ENCODE measurements around the gene OR6N2. TPM values are rescaled to one million over a fixed set of nuclear protein-coding genes. Genes with fewer than 3 reads are reported as not detected.

The OR6N2 gene
- total RNA-seq, 1 donor from 2014 or later = not detected

GRCh38 chr1:158810311-158810710 is 29.3 kb upstream of the OR6N2 start:
- H3K4me3 Mint-ChIP-seq (ENCODE audit: unreplicated experiment) = no peak overlapping the region
- no peaks in the 10 kb centered on the region for H3K27me3 Mint-ChIP-seq (ENCODE audit: unreplicated experiment)
- no peak for TF ChIP-seq CTCF (IDR thresholded peaks at IDR 0.05; ENCODE audit: partially characterized antibody, unreplicated experiment)
- H3K4me1 Mint-ChIP-seq (ENCODE audit: low read depth, unreplicated experiment) = no peaks in the 10 kb centered on the region
- no peaks in the 10 kb centered on the region for H3K9me3 Mint-ChIP-seq (ENCODE audit: unreplicated experiment)
- no peaks in the 10 kb centered on the region for H3K36me3 Mint-ChIP-seq (ENCODE audit: unreplicated experiment)
- H3K27ac Mint-ChIP-seq (ENCODE audit: unreplicated experiment) = no peak overlapping the region
- no peak for DNase-seq

- Mint-ChIP-seq H3K4me1 (ENCODE audit: low read depth, unreplicated experiment) (no peaks in the 10 kb centered on the region), H3K36me3 (ENCODE audit: unreplicated experiment) (no peaks in the 10 kb centered on the region), H3K9me3 (ENCODE audit: unreplicated experiment) (no peaks in the 10 kb centered on the region), H3K27me3 (ENCODE audit: unreplicated experiment) (no peaks in the 10 kb centered on the region), H3K27ac (ENCODE audit: unreplicated experiment) (no peak overlapping the region), H3K4me3 (ENCODE audit: unreplicated experiment) (no peak overlapping the region)
- TF ChIP-seq CTCF (IDR thresholded peaks at IDR 0.05; ENCODE audit: partially characterized antibody, unreplicated experiment) = no peak
- no peak for DNase-seq
Measured at GRCh38 chr1:158809862-158810261, 28.9 kb upstream of the OR6N2 start.

GRCh38 chr1:158809256-158809655 is 28.3 kb upstream of the OR6N2 start:
- H3K27me3 Mint-ChIP-seq (ENCODE audit: unreplicated experiment) = no peaks in the 10 kb centered on the region
- H3K4me3 Mint-ChIP-seq (ENCODE audit: unreplicated experiment) = no peak overlapping the region
- H3K27ac Mint-ChIP-seq (ENCODE audit: unreplicated experiment) = no peak overlapping the region
- no peaks in the 10 kb centered on the region for H3K36me3 Mint-ChIP-seq (ENCODE audit: unreplicated experiment)
- DNase-seq = no peak
- no peaks in the 10 kb centered on the region for H3K9me3 Mint-ChIP-seq (ENCODE audit: unreplicated experiment)
- TF ChIP-seq CTCF (IDR thresholded peaks at IDR 0.05; ENCODE audit: partially characterized antibody, unreplicated experiment) = no peak
- H3K4me1 Mint-ChIP-seq (ENCODE audit: low read depth, unreplicated experiment) = no peaks in the 10 kb centered on the region

- Mint-ChIP-seq H3K4me1 (ENCODE audit: low read depth, unreplicated experiment) (no peaks in the 10 kb centered on the region), H3K9me3 (ENCODE audit: unreplicated experiment) (no peaks in the 10 kb centered on the region), H3K27me3 (ENCODE audit: unreplicated experiment) (peaks cover 2% of the 10 kb centered on the region), H3K36me3 (ENCODE audit: unreplicated experiment) (no peaks in the 10 kb centered on the region), H3K4me3 (ENCODE audit: unreplicated experiment) (no peak overlapping the region), H3K27ac (ENCODE audit: unreplicated experiment) (no peak overlapping the region)
- no peak for TF ChIP-seq CTCF (IDR thresholded peaks at IDR 0.05; ENCODE audit: partially characterized antibody, unreplicated experiment)
- no peak for DNase-seq
Measured at GRCh38 chr1:158806916-158807536, 26.0 kb upstream of the OR6N2 start.

GRCh38 chr1:158803678-158804077 is 22.7 kb upstream of the OR6N2 start:
- no peak overlapping the region for H3K4me3 Mint-ChIP-seq (ENCODE audit: unreplicated experiment)

More at GRCh38 chr1:158803678-158804077, 22.7 kb upstream of the OR6N2 start:
- Mint-ChIP-seq H3K36me3 (ENCODE audit: unreplicated experiment) (no peaks in the 10 kb centered on the region), H3K27ac (ENCODE audit: unreplicated experiment) (no peak overlapping the region), H3K4me1 (ENCODE audit: low read depth, unreplicated experiment) (peaks cover 4% of the 10 kb centered on the region), H3K9me3 (ENCODE audit: unreplicated experiment) (no peaks in the 10 kb centered on the region), H3K27me3 (ENCODE audit: unreplicated experiment) (peaks cover 2% of the 10 kb centered on the region)
- DNase-seq = no peak
- TF ChIP-seq CTCF (IDR thresholded peaks at IDR 0.05; ENCODE audit: partially characterized antibody, unreplicated experiment) = no peak
